ENCODE data around the gene RNF151. TPM values are rescaled to one million over a fixed set of nuclear protein-coding genes. Genes with fewer than 3 reads are reported as not detected.

RNF151 gene
- polyA plus RNA-seq, 6 donors from 2014 or later: not detected

GRCh38 chr16:1968146-1968953, 1.7 kb downstream of the RNF151 start:
- DNase-seq (no peak), ATAC-seq (ENCODE audit: low read depth in 2 of 2) (no peak)
- Mint-ChIP-seq H3K27me3 (peaks cover 0 to 1% (median 0%) of the 10 kb centered on the region in 3 donors), H3K36me3 (peaks cover 5 to 7% of the 10 kb centered on the region in 2 donors), H3K27ac (peak overlapping the region in 3 of 6 donors; percentile 22 to 79 (median 67)), H3K4me1 (peaks cover 30 to 48% (median 43%) of the 10 kb centered on the region in 3 donors), H3K4me3 (peak overlapping the region in 3 of 8 donors; percentile 15 to 70 (median 65)), H3K9me3 (peaks cover 0 to 2% (median 0%) of the 10 kb centered on the region in 7 donors)

- peaks cover 0 to 16% of the 10 kb centered on the region in 2 donors for H3K36me3 Mint-ChIP-seq
- ATAC-seq (ENCODE audit: low read depth in 2 of 2) (peak; percentile 98), DNase-seq (peak; percentile 97)
- H3K4me1 Mint-ChIP-seq: peaks cover 21 to 31% (median 24%) of the 10 kb centered on the region in 3 donors
- H3K27me3 Mint-ChIP-seq: peaks cover 0 to 15% (median 7%) of the 10 kb centered on the region in 3 donors
- peak within 1 kb of the TSS; percentile 95 to 100 (median 98) for H3K27ac Mint-ChIP-seq
- H3K4me3 Mint-ChIP-seq: peak within 1 kb of the TSS; percentile 96 to 99 (median 97)
- no peaks in the 10 kb centered on the region for H3K9me3 Mint-ChIP-seq
Measured at GRCh38 chr16:1971796-1972489, 5.3 kb downstream of the RNF151 start, which contains the start of gene TBL3. Gene TBL3, plus strand, starts transcription at chr16:1972053. Its CDS starts 112 bp downstream, at chr16:1972165.

- Mint-ChIP-seq H3K4me1 (peaks cover 21 to 31% (median 24%) of the 10 kb centered on the region in 3 donors), H3K27me3 (peaks cover 0 to 18% (median 7%) of the 10 kb centered on the region in 3 donors), H3K27ac (peak overlapping the region in 3 of 6 donors; percentile 87 to 100 (median 97)), H3K9me3 (no peaks in the 10 kb centered on the region), H3K36me3 (peaks cover 0 to 16% of the 10 kb centered on the region in 2 donors), H3K4me3 (peak overlapping the region; percentile 96 to 99 (median 97))
- DNase-seq (no peak), ATAC-seq (ENCODE audit: low read depth in 2 of 2) (no peak)
Measured at GRCh38 chr16:1972490-1972877, 5.8 kb downstream of the RNF151 start.

GRCh38 chr16:1973461-1974156, 7.0 kb downstream of the RNF151 start:
- H3K9me3 Mint-ChIP-seq: no peaks in the 10 kb centered on the region
- H3K27ac Mint-ChIP-seq: peak overlapping the region in 1 of 6 donors; percentile 85
- peaks cover 0 to 26% (median 7%) of the 10 kb centered on the region in 3 donors for H3K27me3 Mint-ChIP-seq
- DNase-seq (no peak), ATAC-seq (ENCODE audit: low read depth in 2 of 2) (no peak)
- peaks cover 21 to 31% (median 24%) of the 10 kb centered on the region in 3 donors for H3K4me1 Mint-ChIP-seq
- peak overlapping the region in 3 of 8 donors; percentile 30 to 98 (median 96) for H3K4me3 Mint-ChIP-seq
- peaks cover 0 to 16% of the 10 kb centered on the region in 2 donors for H3K36me3 Mint-ChIP-seq

- Mint-ChIP-seq H3K27ac (no peak overlapping the region), H3K36me3 (peaks cover 0 to 16% of the 10 kb centered on the region in 2 donors), H3K4me1 (peaks cover 21 to 31% (median 24%) of the 10 kb centered on the region in 3 donors), H3K27me3 (peaks cover 0 to 28% (median 7%) of the 10 kb centered on the region in 3 donors), H3K9me3 (no peaks in the 10 kb centered on the region), H3K4me3 (peak overlapping the region in 5 of 8 donors; percentile 30 to 79 (median 47))
- DNase-seq (no peak), ATAC-seq (ENCODE audit: low read depth in 2 of 2) (no peak)
Measured at GRCh38 chr16:1974157-1975070, 7.8 kb downstream of the RNF151 start.

- Mint-ChIP-seq H3K4me1 (peaks cover 21 to 31% (median 22%) of the 10 kb centered on the region in 3 donors), H3K27ac (peak overlapping the region in 1 of 6 donors; percentile 62), H3K4me3 (peak overlapping the region in 2 of 8 donors; percentile 15 to 21), H3K27me3 (peaks cover 0 to 33% (median 7%) of the 10 kb centered on the region in 3 donors), H3K36me3 (peaks cover 0 to 16% of the 10 kb centered on the region in 2 donors), H3K9me3 (no peaks in the 10 kb centered on the region)
- DNase-seq (no peak), ATAC-seq (ENCODE audit: low read depth in 2 of 2) (no peak)
Measured at GRCh38 chr16:1975432-1976215, 9.0 kb downstream of the RNF151 start.

- peaks cover 16 to 25% (median 16%) of the 10 kb centered on the region in 3 donors for H3K4me1 Mint-ChIP-seq
- peaks cover 0 to 16% of the 10 kb centered on the region in 2 donors for H3K36me3 Mint-ChIP-seq
- DNase-seq: no peak
- no peak overlapping the region for H3K27ac Mint-ChIP-seq
- H3K4me3 Mint-ChIP-seq: peak overlapping the region in 2 of 8 donors; percentile 15 to 21
- peaks cover 0 to 38% (median 11%) of the 10 kb centered on the region in 3 donors for H3K27me3 Mint-ChIP-seq
- H3K9me3 Mint-ChIP-seq: no peaks in the 10 kb centered on the region
- ATAC-seq (ENCODE audit: low read depth in 2 of 2): no peak
Measured at GRCh38 chr16:1976216-1976520, 9.5 kb downstream of the RNF151 start.

GRCh38 chr16:1976951-1977874, 10.6 kb downstream of the RNF151 start:
- Mint-ChIP-seq H3K27ac (no peak overlapping the region), H3K9me3 (no peaks in the 10 kb centered on the region), H3K36me3 (peaks cover 0 to 16% of the 10 kb centered on the region in 2 donors), H3K4me3 (peak overlapping the region in 1 of 8 donors; percentile 22), H3K27me3 (peaks cover 4 to 49% (median 20%) of the 10 kb centered on the region in 3 donors), H3K4me1 (peaks cover 8 to 15% (median 11%) of the 10 kb centered on the region in 3 donors)
- DNase-seq (no peak), ATAC-seq (ENCODE audit: low read depth in 2 of 2) (no peak)

GRCh38 chr16:1977875-1978268, 11.2 kb downstream of the RNF151 start:
- H3K27me3 Mint-ChIP-seq: peaks cover 7 to 55% (median 27%) of the 10 kb centered on the region in 3 donors
- peaks cover 0 to 16% of the 10 kb centered on the region in 2 donors for H3K36me3 Mint-ChIP-seq
- no peak for ATAC-seq (ENCODE audit: low read depth in 2 of 2)
- H3K9me3 Mint-ChIP-seq: no peaks in the 10 kb centered on the region
- H3K4me3 Mint-ChIP-seq: no peak overlapping the region
- no peak overlapping the region for H3K27ac Mint-ChIP-seq
- no peak for DNase-seq
- peaks cover 8 to 12% (median 8%) of the 10 kb centered on the region in 3 donors for H3K4me1 Mint-ChIP-seq

GRCh38 chr16:1978476-1979120, 11.9 kb downstream of the RNF151 start:
- Mint-ChIP-seq H3K27me3 (peaks cover 12 to 56% (median 30%) of the 10 kb centered on the region in 3 donors), H3K27ac (no peak overlapping the region), H3K4me3 (no peak overlapping the region), H3K4me1 (peaks cover 6 to 10% (median 10%) of the 10 kb centered on the region in 3 donors), H3K9me3 (peaks cover 0 to 2% (median 0%) of the 10 kb centered on the region in 7 donors), H3K36me3 (peaks cover 0 to 16% of the 10 kb centered on the region in 2 donors)
- DNase-seq (no peak), ATAC-seq (ENCODE audit: low read depth in 2 of 2) (no peak)

Measured in naive B cell (primary cell).